NT2/D1 (cell line): ENCODE results near the gene TEKT3.

Experiments
- SUZ12 ChIP-seq: IDR thresholded peaks from 2 replicates; pipeline ENCODE4 v1.6.1; 2011; ENCODE audit not compliant: insufficient read length, insufficient read depth; ENCODE audit errors: extremely low read depth
- YY1 ChIP-seq: IDR thresholded peaks from 2 replicates; pipeline ENCODE4 v1.6.1; 2011; ENCODE audit not compliant: insufficient read length, insufficient read depth
- ZNF274 ChIP-seq: IDR thresholded peaks from 2 replicates; pipeline ENCODE4 v1.6.1; 2011; ENCODE audit warnings: mild to moderate bottlenecking, low read depth, low read length

DNA sequence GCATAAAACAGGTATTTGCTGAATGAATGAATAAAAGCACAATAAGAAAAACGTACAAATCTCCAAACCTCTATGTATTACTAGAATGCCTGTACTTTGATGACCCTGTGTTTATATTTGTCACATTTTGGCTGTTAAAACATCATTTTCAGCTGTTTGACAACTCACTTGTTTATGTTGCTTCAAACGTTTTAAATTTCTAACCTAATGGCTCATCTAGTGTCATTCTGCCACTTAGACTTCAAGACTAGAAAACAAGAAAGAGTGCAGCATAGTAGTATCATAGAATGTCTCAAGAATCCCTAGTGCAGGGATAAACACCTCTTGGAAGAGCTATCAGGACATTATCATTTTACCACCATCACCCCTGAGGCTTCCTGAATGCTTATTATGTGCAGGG is 56.9 kb downstream of the TEKT3 start:
- TF ChIP-seq ZNF274 (no peak), YY1 (no peak), SUZ12 (no peak)
